HAP-1 (cell line): ENCODE results near the gene ATP13A2.

Experiments used
- DNase-seq, 2 experiments: peaks; one replicate each; pipeline ENCODE4 v3.0.0-alpha.2; 2016 to 2020; ENCODE audit warnings: low spot score in 2 of 2
- H3K27me3 ChIP-seq: fragments of 250-450 bp; sonication (Bioruptor Pico); 2 replicates; pipeline ENCODE4 v1.5.1; 2020; ENCODE audit warnings: low read depth, mild to moderate bottlenecking, moderate library complexity
- H3K36me3 ChIP-seq: fragments of 250-450 bp; sonication (Bioruptor Pico); replicated peaks from 2 replicates; pipeline ENCODE4 v1.5.1; 2020; ENCODE audit warnings: mild to moderate bottlenecking
- H3K4me1 ChIP-seq: fragments of 250-450 bp; sonication (Bioruptor Pico); 2 replicates; pipeline ENCODE4 v1.5.1; 2020; ENCODE audit warnings: mild to moderate bottlenecking
- H3K4me3 ChIP-seq: fragments of 250-450 bp; sonication (Bioruptor Pico); 2 replicates; pipeline ENCODE4 v1.5.1; 2020; ENCODE audit warnings: mild to moderate bottlenecking, moderate library complexity
- H3K9me3 ChIP-seq: fragments of 250-450 bp; sonication (Bioruptor Pico); 2 replicates; pipeline ENCODE4 v1.5.1; 2020; ENCODE audit warnings: mild to moderate bottlenecking, moderate library complexity
- in situ Hi-C: fragments of 300-500 bp; cut with MboI; formaldehyde crosslinking; loops from 3 replicates; pipeline ENCODE4 v1.14.3; 2020; ENCODE audit warnings: low sequenced_read_pairs, inconsistent platforms, mixed read lengths

The ATP13A2 gene

DNA sequence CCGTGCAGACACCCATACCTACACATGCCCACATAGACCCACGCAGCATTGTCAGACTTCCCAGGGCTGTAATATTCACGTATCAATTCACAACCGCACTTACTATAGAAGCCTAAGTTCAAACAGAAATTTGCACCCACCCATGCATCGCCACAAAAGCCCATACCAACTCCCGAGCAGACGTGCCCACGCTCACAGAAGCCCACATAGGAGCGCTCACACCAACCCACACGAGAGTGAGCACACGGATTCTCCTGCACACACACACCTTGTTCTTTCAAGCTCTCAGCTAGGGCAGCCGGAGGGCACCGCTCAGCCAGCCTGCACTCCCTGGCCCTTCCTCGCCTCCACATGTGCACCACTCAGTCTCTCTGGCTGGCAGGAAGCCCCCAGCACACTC lies 35.9 kb downstream of the ATP13A2 start:
- no peaks in the 10 kb centered on the region for H3K36me3 ChIP-seq
- DNase-seq: no peak
- H3K9me3 ChIP-seq: no peaks in the 10 kb centered on the region
- H3K4me3 ChIP-seq: no peak overlapping the region
- H3K4me1 ChIP-seq: no peaks in the 10 kb centered on the region
- no peaks in the 10 kb centered on the region for H3K27me3 ChIP-seq
- in situ Hi-C loops: no loop called here

DNA sequence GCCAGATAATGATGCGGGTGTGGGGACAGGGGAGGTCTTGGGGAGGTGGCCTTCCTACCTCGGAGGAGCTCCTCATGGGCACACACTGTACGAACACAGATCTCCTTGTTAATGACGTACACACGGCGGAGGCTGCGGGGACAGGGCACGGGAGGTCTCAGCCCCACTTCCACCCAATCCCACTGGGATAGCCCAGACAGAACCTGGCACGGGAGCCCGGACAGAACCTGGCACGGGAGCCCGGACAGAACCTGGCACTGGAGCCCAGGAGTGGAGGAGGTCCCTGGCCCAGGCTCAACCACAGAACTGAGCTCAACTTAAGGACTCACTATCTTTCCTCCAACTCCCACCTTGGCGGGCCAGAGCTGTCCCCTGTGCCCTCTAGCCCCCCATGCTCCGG lies 36.5 kb downstream of the ATP13A2 start:
- H3K36me3 ChIP-seq: no peaks in the 10 kb centered on the region
- H3K4me3 ChIP-seq: no peak overlapping the region
- H3K9me3 ChIP-seq: no peaks in the 10 kb centered on the region
- H3K4me1 ChIP-seq: no peaks in the 10 kb centered on the region
- in situ Hi-C loops: no loop called here
- no peaks in the 10 kb centered on the region for H3K27me3 ChIP-seq
- DNase-seq: no peak

DNA sequence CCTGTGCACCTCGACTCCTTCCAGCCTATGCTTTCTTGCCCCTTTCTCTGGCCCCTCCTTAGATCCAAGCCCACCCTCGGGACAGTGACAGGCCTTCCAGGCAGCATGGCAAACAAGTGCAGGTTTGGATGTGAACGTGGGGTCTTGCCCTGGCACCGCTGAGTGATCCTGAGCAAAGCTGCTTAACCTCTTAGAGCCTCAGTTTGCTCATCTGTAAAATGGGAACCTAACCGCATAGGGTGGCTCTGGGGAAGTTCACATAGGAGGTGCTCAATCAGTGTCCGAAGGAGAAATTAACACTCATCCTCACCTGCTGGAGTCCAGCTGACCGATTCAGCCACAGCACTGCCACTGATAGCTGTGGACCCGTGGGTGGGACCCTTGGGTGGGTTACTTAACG lies 38.5 kb downstream of the ATP13A2 start:
- Histone ChIP-seq H3K9me3 (no peaks in the 10 kb centered on the region), H3K4me3 (no peak overlapping the region), H3K27me3 (no peaks in the 10 kb centered on the region), H3K36me3 (0 out of 2 replicates have a peak, but pooled peaks cover 2% of the 10 kb centered on the region), H3K4me1 (no peaks in the 10 kb centered on the region)
- in situ Hi-C loops: no loop called here
- no peak for DNase-seq

DNA sequence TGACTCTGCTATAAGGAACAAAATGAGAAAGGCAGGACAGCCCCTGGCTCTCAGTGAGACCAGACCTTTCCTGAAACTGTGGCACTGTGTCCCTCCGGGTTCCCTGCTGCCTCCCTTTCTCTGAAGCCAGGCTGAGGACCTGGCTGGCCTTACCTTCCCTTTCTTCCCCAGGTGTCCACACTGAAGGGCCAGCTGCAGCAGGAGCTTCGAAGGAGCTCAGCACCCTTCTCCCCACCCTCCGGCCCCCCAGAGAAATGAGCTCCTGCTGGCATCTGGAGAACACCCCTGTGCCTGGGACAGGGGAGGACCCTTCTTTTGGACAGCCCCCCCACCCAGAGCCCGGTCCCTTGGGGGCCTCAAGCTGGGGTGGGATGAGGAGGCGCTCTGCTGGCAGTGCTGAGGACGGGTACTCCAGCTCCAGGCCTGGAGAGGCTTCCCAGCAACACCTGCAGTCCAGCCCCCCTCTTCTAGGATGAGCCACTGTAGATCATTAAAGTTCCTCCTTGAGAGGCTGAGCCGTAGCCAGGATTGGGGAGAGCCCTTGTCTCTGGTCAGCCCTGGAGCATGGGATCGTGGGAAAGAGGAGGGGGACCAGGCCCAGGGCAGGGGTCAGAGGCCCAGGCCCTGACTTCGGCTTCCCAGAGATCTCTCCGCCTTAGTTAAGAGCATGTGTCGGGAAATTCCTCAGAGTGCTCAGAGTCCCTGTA lies 39.4 kb downstream of the ATP13A2 start:
- in situ Hi-C loops: no loop called here
- DNase-seq: no peak

DNA sequence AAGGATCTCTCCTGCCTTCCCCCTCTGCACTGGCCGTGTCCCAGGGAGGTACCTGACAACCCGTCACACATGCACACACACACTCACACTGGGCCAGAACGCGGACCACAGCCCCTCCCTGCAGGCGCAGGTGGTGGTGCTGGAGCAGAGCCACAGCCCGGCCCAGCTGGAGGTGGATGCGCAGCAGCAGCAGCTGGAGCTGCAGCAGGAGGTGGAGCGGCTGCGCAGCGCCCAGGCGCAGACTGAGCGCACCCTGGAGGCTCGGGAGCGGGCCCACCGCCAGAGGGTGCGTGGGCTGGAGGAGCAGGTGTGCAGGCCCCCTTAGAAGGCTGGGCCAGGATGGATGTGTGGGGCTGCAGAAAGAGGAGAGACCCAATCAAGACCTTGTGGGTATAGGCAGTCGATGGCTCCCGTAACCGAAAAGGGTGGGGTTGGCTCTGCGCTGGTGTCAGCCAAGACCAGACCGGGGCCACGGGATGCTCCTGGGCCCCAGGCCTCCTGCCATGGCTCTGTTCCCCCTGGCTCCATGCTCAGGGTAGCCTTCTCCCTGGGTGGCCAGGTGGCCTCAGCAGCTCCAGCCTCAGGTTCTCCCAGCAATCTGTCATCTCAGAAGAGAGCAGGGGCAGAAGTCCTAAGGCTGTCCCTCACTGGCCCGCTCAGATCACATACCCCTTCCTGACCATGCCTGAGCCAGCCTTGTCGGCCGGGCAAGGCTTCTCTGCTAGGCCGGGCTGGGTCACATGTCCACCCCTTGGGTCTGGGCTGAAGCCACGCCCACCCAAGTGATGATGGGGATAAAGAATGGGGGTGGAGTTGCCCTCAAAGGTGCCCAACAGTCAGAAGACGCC lies 40.2 kb downstream of the ATP13A2 start:
- 0 out of 2 replicates have a peak, but pooled peaks cover 2% of the 10 kb centered on the region for H3K36me3 ChIP-seq
- no peak for DNase-seq
- H3K27me3 ChIP-seq: no peaks in the 10 kb centered on the region
- in situ Hi-C loops: no loop called here
- H3K9me3 ChIP-seq: no peaks in the 10 kb centered on the region
- H3K4me1 ChIP-seq: no peaks in the 10 kb centered on the region
- H3K4me3 ChIP-seq: no peak overlapping the region

More for the DNA sequence above, 39.4 kb downstream of the ATP13A2 start:
- Histone ChIP-seq H3K36me3 (0 out of 2 replicates have a peak, but pooled peaks cover 2% of the 10 kb centered on the region), H3K27me3 (no peaks in the 10 kb centered on the region), H3K4me1 (no peaks in the 10 kb centered on the region), H3K9me3 (no peaks in the 10 kb centered on the region), H3K4me3 (no peak overlapping the region)

DNA sequence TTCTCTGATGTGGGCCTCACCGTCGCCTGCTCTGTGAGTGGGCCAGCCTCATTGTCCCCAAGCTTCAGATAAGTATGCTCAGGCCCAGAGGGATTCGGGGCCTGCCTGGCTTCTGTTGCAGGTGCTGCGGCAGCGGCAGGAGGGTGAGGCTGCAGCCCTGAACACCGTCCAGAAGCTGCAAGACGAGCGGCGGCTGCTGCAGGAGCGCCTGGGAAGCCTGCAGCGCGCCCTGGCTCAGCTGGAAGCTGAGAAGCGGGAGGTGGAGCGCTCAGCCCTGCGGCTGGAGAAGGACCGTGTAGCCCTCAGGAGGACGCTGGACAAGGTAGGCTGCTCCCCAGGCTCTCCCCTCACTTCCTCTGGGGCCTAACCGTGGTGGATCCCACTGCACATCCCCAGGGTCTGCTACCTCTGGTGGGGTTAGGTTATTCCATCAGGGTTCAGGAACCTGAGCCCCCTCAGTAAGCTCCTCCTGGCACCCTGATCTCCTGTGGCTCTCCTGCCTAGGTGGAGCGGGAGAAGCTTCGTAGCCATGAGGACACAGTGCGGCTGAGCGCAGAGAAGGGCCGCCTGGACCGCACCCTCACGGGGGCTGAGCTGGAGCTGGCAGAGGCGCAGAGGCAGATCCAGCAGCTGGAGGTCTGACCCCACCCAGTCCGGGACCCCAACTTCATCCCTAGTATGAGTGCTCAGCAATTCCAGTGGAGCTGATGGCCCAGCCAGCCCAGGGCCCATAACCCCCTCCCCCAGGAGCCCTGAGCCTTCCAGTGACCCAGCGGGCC lies 41.4 kb downstream of the ATP13A2 start:
- in situ Hi-C loops: no loop called here
- Histone ChIP-seq H3K4me1 (no peaks in the 10 kb centered on the region), H3K36me3 (0 out of 2 replicates have a peak, but pooled peaks cover 2% of the 10 kb centered on the region), H3K27me3 (no peaks in the 10 kb centered on the region), H3K9me3 (no peaks in the 10 kb centered on the region), H3K4me3 (no peak overlapping the region)
- no peak for DNase-seq

DNA sequence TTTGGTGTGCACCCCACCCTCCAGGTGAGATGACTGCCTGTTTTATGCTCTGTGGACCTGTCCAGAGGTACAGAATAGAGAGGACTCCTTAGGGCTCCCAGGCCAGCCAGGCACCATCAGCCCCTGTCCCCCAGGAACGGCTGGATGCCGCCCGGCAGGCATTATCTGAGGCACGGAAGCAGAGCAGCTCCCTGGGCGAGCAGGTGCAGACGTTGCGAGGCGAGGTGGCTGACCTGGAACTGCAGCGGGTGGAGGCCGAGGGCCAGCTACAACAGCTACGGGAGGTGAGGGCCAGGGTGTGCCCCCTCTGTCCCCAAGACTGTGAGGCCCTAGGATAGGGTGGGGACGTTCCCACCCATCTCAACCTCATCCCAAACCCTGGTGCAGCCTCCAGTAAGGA lies 42.1 kb downstream of the ATP13A2 start:
- no peaks in the 10 kb centered on the region for H3K27me3 ChIP-seq
- in situ Hi-C loops: no loop called here
- DNase-seq: no peak
- no peaks in the 10 kb centered on the region for H3K9me3 ChIP-seq
- 0 out of 2 replicates have a peak, but pooled peaks cover 2% of the 10 kb centered on the region for H3K36me3 ChIP-seq
- H3K4me3 ChIP-seq: no peak overlapping the region
- H3K4me1 ChIP-seq: no peaks in the 10 kb centered on the region

DNA sequence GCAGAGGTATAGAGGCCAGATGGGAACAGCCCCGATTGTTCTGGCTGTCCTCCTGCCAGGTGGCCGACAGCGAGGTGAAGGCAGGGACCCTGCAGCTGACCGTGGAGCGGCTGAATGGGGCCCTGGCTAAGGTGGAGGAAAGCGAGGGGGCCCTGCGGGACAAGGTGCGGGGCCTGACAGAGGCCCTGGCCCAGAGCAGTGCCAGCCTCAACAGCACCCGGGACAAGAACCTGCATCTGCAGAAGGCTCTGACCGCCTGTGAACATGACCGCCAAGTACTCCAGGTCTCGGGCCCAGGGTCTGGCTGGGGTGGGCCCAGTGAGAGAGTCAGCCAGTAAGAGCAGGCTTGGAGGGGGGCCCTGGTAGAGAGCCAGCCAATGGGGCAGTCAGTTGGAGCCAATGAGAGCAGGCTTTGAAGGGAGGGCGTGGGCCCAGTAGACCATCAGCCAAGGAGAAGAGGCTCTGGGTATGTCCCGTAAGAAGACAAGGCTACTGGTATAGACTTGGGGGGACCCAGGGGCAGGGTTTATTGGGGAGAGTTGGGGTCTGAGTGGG lies 42.6 kb downstream of the ATP13A2 start:
- H3K9me3 ChIP-seq: no peaks in the 10 kb centered on the region
- H3K36me3 ChIP-seq: 0 out of 2 replicates have a peak, but pooled peaks cover 2% of the 10 kb centered on the region
- no peak for DNase-seq
- in situ Hi-C loops: no loop called here
- H3K4me1 ChIP-seq: no peaks in the 10 kb centered on the region
- no peaks in the 10 kb centered on the region for H3K27me3 ChIP-seq
- H3K4me3 ChIP-seq: no peak overlapping the region

DNA sequence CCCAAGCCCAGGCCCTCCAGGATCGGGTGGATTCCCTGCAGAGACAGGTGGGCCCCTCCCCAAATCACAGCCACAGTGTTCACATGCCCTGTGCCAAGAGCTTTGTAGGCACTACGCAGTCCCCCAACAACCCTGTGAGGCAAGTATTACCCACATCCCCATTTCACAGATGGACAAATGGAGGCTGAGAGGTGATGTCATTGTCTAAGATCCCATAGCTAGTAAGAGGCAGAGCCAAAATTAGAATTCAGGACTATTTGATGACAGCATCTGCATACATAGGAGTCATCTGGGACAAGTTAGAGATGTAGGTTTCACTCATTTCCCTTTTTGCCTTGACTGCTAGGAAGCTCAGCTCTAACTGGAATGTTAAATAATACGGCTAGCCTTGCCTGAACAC lies 43.4 kb downstream of the ATP13A2 start:
- 0 out of 2 replicates have a peak, but pooled peaks cover 2% of the 10 kb centered on the region for H3K36me3 ChIP-seq
- no peaks in the 10 kb centered on the region for H3K9me3 ChIP-seq
- no peaks in the 10 kb centered on the region for H3K27me3 ChIP-seq
- H3K4me1 ChIP-seq: no peaks in the 10 kb centered on the region
- no peak for DNase-seq
- in situ Hi-C loops: no loop called here
- H3K4me3 ChIP-seq: no peak overlapping the region

DNA sequence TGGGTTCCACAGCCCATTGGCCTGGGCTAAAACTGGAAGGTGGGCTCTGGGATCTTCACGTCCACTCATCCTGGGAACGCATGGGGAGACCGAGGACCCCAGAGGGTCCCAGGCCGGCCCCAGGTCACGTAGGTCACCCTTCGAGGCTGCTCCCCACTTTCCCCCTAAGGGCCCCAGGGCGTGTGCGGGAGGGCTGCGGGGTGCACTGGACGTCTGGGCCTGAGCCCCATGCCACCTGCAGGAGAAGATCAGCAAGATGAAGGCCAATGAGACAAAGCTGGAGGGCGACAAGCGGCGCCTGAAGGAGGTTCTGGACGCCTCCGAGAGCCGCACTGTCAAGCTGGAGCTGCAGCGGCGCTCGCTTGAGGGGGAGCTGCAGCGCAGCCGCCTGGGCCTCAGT lies 43.8 kb downstream of the ATP13A2 start:
- H3K27me3 ChIP-seq: no peaks in the 10 kb centered on the region
- H3K4me3 ChIP-seq: no peak overlapping the region
- no peaks in the 10 kb centered on the region for H3K9me3 ChIP-seq
- in situ Hi-C loops: no loop called here
- DNase-seq: no peak
- H3K36me3 ChIP-seq: 0 out of 2 replicates have a peak, but pooled peaks cover 2% of the 10 kb centered on the region
- no peaks in the 10 kb centered on the region for H3K4me1 ChIP-seq

DNA sequence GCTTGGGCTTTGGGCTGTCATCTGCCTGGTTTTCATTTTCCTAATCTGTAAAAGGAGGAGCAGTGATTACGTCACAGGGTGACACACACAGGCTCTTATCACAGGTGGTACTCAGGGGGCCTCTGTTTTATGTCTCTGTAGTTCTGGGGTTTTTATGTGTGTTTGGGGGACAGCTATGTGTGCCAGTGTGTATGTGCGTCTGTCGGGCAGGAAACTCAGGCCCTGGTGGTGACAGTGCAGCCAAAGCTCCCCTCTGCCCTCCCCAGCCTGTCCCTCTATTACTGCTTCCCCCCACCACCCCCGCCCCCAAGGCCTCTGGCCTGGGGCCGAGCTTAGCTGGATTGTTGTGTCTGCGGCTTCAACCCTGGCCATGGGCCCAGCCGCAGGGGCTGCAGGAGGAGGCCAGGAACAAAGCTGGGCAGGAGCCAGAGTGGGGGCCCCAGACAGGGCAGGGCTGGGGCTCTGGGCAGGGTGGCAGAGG lies 44.6 kb downstream of the ATP13A2 start:
- Histone ChIP-seq H3K36me3 (0 out of 2 replicates have a peak, but pooled peaks cover 2% of the 10 kb centered on the region), H3K9me3 (no peaks in the 10 kb centered on the region), H3K27me3 (no peaks in the 10 kb centered on the region), H3K4me3 (no peak overlapping the region), H3K4me1 (no peaks in the 10 kb centered on the region)
- no peak for DNase-seq
- in situ Hi-C loops: no loop called here

DNA sequence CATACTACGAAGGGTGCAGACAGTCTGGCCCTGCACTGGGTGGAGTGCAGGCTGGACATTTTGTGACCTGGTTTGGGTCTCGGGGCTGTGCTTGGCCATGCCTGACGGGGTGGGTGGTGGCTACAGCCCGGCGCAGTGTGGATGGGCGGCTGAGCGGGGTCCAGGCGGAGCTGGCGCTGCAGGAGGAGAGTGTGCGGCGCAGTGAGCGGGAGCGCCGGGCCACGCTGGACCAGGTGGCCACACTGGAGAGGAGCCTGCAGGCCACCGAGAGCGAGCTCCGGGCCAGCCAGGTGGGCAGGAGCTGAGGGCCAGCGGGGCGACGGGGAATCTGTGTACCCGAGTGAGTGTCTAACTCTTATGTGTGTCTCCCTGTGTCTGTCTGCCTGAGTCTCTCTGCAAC lies 45.4 kb downstream of the ATP13A2 start:
- in situ Hi-C loops: no loop called here
- DNase-seq: no peak
- Histone ChIP-seq H3K27me3 (no peaks in the 10 kb centered on the region), H3K4me3 (no peak overlapping the region), H3K4me1 (no peaks in the 10 kb centered on the region), H3K9me3 (no peaks in the 10 kb centered on the region), H3K36me3 (0 out of 2 replicates have a peak, but pooled peaks cover 2% of the 10 kb centered on the region)

DNA sequence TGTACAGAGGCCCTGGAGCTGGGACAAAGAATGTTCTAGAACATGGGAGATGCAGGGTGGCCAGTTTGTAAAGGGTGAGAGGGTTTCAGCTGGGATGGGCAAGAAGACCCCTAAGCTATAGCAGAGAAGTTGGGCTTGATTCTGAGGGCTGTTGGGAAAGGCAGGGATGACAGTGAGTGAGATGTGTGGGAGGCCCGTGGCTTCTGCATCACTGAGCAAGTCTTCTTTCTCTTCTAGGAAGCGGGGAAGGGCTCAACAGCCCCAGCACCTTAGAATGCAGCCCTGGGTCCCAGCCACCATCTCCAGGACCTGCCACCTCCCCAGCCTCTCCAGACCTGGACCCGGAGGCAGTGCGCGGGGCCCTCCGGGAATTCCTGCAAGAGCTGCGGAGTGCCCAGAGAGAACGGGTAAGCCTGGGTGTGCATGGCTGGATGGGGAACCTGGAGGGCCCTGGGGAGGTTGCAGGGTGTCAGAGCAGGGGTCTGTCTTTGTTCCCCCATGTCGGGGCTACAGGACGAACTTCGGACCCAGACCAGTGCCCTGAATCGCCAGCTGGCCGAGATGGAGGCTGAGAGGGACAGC lies 46.2 kb downstream of the ATP13A2 start:
- in situ Hi-C loops: no loop called here
- Histone ChIP-seq H3K4me1 (no peaks in the 10 kb centered on the region), H3K27me3 (no peaks in the 10 kb centered on the region), H3K36me3 (0 out of 2 replicates have a peak, but pooled peaks cover 2% of the 10 kb centered on the region), H3K9me3 (no peaks in the 10 kb centered on the region), H3K4me3 (no peak overlapping the region)
- no peak for DNase-seq
